SK-N-DZ (cell line): Measurements from ENCODE around the gene OBSL1.
A peak's percentile ranks its signal among the peaks of the same experiment; 100 is the strongest.

Experiments
- DNase-seq: peaks from one replicate; pipeline ENCODE4 v3.0.0-alpha.2; 2015; ENCODE audit warnings: low spot score

OBSL1 gene

DNA sequence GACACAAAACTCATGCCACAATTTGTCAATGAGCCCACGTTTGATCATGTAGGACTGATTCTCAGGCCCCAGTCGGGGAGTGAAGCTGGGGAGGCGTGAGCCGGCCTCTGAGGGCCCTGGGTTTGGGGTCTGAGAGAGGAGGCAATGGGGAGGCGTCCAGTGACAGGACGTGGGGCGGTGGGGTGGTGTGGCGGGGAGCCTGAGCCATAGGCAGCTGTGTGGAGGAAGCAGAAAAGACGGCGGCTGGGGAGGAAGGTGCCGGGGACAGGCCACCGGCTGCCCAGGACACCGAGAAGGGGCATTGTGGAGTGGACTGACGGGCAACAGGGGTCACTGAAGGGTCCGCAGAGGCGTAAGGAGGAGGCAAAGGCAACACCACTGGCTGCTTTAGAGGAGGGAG is 34.9 kb downstream of the OBSL1 start:
- DNase-seq, result no peak

DNA sequence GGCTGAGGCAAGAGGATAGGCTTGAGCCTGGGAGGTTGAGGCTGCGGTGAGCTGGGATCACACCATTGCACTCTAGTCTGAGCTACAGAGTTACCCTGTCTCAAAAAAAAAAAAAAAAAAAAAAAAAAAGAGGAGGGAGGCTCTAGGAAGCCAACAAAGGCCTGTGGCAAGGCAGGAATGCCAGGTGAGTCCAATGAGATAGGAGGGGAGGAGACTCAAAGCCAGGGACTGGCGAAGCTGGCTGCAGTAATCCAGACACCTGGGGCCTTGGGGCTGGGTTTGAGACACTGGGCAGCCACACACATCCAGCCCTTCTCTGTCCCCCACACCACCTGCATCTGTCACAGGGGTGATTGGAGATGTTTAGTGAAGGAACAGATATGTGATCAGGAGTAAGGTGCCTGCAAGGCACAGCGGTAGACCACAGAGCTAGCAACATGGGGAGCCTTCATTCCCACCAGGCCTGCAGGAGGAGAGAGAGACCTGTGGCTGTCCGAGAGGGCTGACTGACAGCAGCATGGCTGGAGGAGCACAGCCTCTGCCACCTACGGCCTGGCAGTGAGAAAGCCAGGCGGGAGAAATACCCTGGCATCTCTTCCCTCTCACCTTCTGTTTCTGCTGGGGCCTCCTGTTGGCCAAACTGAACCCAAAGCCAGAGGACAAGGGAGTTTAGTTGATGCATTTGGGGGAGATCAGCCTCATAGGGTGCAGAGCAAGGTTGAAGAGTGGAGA is 37.2 kb downstream of the OBSL1 start:
- DNase-seq, result no peak

DNA sequence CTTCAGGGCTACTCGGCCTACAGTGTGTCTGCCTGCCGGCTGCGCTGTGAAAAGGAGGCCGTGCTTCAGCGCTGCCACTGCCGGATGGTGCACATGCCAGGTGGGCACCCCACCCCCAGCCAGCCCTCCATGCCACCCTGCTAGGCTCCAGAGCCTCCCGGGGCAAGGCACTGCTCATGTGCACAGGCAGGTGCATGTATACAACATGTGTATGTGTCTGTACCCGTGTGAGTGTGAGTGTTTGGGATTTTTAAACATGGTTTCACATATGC is 39.0 kb downstream of the OBSL1 start:
- DNase-seq, result no peak

DNA sequence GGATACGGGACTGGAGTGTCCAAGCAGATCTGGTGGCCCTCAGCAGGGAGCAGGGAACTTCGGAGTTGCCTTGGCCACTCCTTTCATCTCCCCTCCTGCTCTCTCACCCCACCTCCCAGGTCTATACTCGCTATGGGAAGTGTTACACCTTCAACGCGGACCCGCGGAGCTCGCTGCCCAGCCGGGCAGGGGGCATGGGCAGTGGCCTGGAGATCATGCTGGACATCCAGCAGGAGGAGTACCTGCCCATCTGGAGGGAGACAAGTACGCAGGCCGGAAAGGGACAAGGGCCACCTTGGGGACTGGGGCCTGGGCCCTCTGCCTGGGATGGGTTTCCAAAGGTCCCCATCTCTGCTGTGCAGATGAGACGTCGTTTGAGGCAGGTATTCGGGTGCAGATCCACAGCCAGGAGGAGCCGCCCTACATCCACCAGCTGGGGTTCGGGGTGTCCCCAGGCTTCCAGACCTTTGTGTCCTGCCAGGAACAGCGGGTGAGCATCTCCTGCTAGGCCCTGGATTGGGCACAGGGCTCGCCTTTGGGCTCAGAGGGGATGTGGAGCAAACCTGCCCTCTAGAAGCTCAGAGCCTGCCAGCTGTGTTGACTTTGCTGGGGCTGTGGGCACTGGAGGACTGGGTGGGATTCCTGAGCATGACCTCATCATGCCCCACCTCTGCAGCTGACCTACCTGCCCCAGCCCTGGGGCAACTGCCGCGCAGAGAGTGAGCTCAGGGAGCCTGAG is 39.5 kb downstream of the OBSL1 start:
- DNase-seq, result no peak

DNA sequence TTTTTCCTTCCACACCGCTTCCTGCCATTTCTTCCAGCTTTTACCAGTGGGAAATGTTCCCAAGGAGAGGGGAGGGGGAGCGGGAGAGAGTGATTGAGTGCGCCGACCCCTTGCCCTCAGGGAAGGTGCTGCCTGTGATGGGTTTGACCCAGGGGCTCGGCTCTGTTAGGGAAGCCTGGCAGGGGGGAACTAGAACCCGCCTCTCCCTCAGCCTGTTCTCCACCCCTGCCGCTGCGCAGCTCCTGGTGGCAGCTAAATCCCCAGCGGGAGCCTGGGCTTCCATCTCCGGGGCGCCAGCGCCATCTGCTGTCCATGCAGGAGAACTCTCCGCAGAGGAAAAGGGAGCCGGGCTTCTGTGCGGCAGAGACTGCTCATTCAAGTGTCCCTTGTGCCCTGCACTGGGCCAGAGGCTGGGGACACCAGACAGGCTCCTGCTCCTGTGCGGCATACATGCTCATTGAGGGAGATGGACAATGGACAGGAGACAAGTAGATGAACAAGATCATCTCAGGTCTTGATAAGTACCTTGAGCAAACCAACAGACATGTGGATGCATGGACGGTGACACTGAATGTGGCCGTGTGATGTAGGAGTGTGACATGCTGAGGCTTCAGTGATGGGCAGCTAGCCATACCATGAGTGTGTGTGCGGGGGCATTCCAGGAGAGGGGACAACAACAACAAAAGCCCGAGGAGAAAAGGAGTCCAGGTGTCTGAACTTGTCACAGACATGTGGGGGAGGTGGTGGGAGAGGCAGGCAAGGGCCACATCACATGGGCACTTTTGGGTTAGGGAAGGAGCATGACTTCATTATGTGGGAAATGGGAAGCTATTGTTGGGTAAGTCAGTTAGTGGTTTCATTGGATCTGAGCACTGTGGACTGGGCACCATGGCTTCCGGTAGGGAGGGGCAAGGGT is 41.0 kb downstream of the OBSL1 start:
- DNase-seq, result peak; percentile 84

DNA sequence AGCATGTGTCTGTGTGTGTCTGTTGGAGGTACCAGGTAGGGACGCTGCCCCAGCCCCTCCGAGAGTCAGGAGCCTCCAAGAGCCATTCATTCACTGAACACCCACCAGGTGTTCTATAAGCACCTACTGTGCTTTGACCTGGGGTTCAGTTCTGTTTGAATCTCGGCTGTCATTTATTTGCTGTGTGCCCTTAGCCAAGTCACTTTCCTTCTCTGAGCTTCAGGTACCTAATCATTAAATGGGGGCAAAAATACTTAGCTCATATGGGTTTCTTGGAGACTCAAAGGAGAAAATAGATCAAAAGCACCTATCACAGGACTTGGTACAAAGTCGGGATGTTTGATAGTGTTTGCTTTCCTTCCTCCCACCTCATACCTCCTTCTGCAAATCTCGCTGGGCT is 43.9 kb downstream of the OBSL1 start:
- DNase-seq, result no peak

DNA sequence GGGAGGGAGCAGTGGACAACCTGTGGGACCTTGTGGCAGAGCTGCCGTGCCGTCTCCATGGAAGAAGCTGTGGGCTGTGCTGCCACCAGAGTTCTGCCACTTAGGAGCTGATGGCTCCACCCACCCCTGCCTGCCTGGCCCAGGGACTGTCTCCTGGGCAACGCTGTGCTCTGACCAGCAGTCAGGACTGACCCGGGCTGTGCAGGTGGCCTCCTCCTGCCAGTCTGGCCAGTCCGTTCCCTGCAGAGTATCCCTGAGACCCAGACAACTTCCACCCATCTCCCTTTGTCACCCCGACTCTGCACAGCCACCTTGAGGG is 44.3 kb downstream of the OBSL1 start:
- DNase-seq, result no peak

DNA sequence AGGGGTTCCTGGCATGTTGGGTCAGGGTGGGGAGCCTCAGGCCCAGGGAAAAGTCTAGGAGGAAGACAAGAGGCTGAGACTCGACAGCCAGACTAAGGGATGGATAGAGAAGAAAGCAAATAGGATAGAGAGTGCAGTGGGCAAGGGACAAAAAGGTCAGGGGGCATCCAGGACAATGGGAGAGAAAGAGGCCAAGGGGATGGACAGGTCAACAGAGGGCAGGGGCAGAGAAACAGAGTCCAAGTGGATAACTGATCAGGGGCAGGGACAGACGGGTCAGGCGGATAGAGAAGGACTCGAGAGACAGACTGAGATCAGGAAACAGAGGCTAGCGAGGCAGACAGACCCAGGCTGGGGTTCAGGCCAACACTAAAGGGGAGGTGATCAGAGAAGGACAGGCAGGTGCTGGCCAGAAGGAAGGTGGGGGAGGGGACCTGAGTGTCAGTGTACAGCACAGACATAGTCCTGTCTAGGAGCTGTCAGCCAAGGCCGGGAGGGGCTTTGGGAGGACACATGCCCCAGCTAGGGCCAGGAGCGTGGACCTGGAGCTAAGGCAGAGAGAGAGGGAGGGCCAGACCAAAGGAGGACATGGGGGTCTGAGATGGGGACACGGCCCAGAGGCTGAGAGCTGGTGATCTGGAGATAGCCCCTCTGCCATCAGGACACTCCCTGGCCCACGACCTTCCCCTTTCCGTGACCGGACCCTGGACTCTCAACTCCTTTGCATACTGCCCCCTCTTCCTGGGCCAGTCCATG is 44.8 kb downstream of the OBSL1 start:
- DNase-seq, result no peak

DNA sequence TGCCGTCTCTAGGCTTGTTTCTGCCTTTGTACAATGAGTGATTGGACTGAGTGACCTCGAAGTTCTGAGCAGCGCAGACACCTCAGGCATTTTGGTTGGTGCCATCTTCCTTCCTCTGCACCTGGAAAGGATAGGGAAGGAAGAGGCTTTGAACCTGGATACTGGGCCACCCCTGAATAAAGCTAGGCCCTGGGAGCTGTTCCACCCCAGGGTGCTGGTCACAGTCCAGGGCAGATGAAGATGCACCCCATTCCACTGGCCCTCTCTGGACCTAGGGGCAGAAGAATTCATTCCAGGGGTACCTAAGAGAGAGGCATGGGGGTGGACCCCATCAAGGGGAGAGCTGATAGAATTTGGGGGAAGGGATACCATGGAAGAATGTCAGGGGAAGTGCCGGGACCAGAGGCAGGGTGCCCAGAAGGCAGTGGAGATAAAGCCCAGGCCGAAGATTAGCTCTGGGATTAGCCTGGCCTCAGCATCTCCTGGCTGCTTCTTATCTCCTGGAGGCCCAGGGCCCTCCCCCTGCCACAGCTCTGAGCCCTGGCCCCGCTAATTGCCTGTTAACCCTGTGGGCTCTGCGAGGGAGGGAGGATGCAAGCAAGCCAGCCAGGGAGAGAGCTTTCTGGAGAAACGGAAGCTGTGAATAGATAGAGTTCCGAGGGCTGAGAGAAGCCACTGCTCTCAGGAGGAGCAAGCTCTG is 45.7 kb downstream of the OBSL1 start:
- peak; percentile 92 for DNase-seq

DNA sequence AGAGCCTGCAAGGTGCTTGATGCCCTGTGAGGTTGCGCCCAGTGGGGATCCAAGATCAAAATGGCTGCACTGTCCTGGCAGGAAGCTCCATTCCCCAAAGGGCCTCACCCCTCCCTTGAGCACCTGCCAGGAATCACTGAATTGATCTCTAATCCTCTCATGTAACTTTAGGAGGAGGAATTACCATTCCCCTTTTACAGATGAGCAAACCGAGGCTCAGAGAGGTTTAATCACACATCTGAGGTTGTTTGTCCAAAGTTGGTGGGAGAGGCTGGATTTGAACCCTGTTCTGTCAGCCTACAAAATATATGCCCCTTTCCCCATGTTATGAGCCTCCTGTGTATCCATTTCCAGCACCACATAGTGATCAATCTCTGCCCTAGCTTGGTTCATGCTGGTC is 46.5 kb downstream of the OBSL1 start:
- DNase-seq, result no peak

DNA sequence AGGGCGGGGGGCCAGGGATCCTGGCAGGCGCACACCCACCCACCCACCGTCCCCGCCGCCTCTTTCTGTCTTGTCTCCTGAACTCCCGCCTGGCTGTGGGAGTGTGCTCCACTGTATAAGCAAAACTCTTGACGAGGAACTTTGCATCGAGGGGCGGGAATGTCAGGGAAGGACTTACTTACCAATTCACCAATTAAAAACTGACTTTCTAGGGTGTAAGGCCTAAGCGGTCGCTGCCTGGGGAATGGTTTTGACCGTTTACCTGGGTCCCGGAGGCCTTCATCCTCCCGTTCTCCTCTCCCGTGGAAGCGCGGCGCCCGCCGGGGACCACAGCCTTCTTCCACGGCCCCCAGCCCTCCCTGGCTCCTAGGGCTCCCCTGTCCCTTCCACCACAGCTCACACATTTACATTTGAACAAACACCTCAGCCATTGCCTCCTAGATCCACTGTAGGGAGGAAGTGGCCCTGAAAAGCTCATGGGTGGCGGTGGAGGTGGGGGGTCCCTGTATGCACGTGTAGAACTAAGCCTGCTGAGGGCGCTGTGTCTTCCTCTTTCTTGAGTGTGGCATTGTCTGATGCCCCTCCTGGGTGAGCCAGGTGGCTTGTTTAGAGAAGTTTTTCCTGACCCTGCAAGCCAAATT is 48.2 kb downstream of the OBSL1 start:
- no peak for DNase-seq

DNA sequence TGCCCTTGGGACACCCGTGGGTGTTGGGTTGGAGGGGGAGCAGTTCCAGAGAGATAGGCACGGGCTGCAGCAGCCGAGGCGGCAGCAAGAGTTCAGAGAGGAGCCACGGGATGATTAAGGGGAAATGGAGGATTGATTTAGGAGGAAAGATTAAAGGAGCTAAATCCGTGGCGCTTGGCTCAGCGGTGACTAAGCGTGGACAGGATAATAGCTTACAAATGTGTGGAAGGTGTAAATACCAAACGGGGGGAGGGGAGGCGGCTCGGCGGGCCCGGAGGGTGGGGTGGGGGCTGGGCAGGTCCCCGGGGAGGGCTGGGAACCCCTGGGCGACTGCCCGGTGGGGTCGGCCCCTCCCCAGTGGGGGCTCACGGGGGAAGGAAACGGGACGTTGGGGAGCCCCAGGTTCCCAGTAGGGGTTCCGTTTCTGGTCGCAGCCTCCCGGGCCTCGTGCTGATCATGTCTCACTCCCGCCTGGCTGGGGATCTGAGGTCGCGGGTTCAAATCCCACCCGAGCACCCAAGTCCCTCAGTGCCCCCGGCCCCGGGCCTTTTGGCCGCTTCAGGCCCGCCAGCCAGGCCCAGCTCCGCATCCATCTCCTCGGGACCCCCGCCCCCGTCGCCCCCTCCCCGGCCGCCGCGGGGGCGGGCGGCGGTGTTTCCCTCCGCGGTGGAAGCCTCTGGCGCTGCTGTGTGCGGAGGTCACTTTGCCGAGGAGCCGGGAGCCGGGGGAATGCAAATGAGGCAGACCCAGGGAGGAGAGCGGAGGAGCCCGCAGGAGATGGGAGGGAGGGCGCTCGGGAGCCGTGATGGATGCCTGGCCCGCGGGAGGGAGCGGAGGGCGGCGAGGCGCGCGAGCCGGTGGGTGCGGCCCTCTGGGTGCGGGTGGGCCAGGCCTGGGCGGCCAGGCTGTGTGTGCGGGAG is 49.0 kb downstream of the OBSL1 start:
- peak; percentile 71 for DNase-seq

DNA sequence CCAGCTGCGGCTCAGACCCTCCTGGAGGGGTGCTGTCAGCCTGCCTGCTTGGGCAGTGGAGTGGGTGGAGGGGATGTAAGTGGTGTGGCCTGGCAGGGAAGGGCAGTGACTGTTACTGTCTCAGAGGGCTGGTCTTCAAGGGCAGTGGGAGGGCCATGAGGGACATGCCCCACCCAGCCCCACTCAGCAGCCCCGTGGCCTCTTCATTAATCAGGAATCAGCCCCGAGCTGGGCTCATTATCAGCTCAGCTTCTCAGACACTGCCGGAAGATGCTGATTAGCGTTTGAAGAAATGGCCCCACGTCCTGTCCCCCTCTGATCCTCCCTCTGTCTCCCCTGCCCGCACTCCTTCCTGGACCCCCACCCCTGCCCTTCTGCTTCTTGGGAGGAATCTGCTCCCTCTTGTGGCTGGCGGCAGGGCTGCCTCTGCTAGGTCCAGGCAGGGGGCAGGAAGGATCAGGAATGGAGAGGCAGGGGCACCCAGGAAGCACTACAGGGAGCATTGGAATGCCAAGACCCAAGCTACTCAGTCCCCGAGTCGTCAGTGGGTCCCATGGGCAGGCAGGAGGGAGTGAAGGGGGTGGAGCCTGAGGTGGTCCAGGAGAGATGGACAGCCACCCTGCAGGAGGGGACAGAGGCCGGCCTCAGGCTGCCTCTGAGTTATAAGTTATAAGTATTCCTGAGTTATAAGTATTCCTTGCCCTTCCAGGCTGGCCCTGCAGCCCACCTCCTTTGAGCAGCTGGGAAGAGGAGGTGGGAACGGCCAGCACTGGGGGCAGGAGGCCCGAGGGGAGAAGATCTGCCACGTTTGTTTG is 50.1 kb downstream of the OBSL1 start:
- DNase-seq, result peak; percentile 78

DNA sequence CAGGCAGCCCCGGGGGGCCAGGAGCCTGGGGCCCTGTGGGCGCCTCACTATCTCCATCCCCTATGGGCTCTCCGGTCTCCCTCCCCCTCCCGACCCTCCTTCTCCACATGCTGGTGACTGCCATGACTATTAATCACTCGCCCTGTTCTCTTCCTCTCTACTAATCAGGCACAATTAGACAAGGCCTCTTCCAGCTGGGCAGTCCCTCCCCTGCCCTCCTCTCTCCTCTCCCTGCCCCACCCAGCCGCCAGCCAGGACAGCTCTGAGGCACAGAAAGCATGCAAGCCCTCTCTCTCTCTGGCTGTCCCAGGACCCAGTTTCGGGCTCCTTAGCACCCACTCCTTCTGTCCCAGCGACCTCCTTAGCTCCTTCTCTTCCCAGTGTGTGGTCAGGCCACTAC is 51.3 kb downstream of the OBSL1 start:
- DNase-seq, result no peak

DNA sequence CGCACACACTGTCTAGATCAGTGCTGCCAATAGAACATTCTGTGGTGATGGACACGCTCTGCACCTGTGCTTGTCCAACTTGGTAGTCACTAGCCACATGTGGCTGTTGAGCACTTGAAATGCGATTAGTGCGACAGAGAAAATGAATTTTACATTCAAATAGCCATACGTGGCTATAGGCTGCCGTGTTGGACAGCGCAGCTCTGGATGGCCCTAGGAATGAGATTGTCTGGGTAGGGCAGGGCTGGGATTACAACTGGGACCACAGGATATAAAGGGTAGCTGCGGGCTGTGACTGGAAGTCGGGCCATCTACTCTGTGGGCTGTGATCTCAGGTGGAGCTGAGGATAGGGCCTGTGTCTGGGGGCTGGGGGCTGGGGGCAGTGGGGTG is 51.8 kb downstream of the OBSL1 start:
- DNase-seq, result no peak

DNA sequence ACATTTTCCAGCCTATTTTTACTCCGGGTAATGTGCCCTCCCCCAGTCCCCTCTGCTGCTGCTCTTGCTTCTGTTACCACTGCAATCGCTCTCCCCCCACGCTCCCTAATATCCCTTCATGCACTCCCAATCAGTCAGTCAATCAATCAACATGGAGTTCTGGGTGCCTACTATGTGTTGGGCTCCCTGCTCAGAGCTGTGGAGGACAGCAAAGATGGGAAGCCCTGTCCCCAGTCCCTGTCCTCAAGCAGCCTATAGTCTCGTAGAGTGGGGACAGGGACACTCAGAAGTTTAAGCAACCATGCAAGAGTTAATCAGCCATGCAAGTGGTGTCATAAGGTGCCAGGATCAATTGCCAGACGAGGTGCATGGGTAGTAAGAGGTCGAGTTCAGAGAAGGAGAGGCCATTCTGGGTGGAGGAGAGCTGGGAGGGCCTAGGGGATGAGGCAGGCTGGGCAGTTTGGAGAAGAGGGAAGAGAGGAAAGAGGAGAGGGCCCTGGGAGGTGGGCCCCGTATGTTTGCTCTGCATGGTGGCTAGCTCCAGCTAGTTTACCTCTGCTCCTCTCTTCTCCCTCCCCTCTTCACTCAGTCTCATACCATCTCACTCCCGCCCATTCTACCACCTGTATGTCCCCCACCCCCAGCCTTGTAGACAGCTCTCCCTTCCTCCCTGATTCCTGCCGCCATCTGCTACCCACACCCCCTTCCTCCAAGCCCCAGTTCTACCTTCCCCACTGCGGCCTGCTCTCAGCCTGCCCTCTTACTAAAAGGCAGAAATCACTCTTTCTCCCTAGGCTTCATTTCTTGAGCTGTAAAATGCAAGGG is 53.2 kb downstream of the OBSL1 start:
- no peak for DNase-seq

DNA sequence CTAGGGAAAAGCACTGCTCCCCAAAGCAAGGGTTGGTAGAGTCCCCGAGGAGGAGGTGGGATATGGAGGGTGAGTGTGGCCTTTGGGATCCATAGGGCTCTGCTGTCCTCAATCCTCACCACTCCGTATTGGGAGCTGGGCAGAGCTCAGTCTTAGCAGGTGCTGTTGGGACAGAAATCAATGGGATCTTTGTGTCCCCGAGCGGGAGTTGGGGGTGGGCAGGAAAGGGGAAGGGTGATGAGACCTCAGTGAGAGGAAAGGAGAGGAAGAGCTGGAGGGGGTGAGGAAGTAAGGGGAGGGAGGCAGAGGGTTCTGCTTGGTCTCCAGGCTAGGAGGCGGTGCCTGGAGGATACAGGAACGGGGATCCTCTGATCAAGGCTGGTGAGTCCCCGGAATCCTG is 54.5 kb downstream of the OBSL1 start:
- no peak for DNase-seq
